SIG-M5 treated with dmso at 0.1 percent for 504 hours (cell line): ENCODE results near the gene PNMA1.
A peak's percentile ranks its signal among the peaks of the same experiment; 100 is the strongest.

Experiments
- DNase-seq: peaks from one replicate; lab custom pipeline; 2025; ENCODE audit not compliant: unreplicated experiment; lab: John Stamatoyannopoulos, UW

The PNMA1 gene

GRCh38 chr14:73713803-73714655, at the start of gene PNMA1:
PNMA1 (minus strand) TSS chr14:73714384; CDS start chr14:73713639, 745 bp downstream.
- peak; percentile 81 for DNase-seq

- peak; percentile 13 for DNase-seq
Measured at GRCh38 chr14:73763396-73763795, 49.2 kb upstream of the PNMA1 start.

GRCh38 chr14:73762375-73762822, 48.2 kb upstream of the PNMA1 start:
- no peak for DNase-seq

- DNase-seq: no peak
Measured at GRCh38 chr14:73761618-73762355, 47.6 kb upstream of the PNMA1 start.

GRCh38 chr14:73760598-73761586, 46.7 kb upstream of the PNMA1 start:
- DNase-seq: no peak

- DNase-seq: peak; percentile 98
Measured at GRCh38 chr14:73759714-73760597, 45.8 kb upstream of the PNMA1 start.

GRCh38 chr14:73759183-73759713, 45.1 kb upstream of the PNMA1 start:
- DNase-seq: peak; percentile 43

- peak; percentile 89 for DNase-seq
Measured at GRCh38 chr14:73758392-73759182, 44.4 kb upstream of the PNMA1 start.

GRCh38 chr14:73757876-73758391, 43.8 kb upstream of the PNMA1 start:
- no peak for DNase-seq

- DNase-seq: no peak
Measured at GRCh38 chr14:73757381-73757780, 43.2 kb upstream of the PNMA1 start.

- DNase-seq: no peak
Measured at GRCh38 chr14:73755434-73756014, 41.3 kb upstream of the PNMA1 start.

GRCh38 chr14:73754911-73755360, 40.8 kb upstream of the PNMA1 start:
- no peak for DNase-seq

GRCh38 chr14:73753887-73754795, 40.0 kb upstream of the PNMA1 start:
- DNase-seq: peak; percentile 87

GRCh38 chr14:73753124-73753886, 39.1 kb upstream of the PNMA1 start:
- no peak for DNase-seq

- no peak for DNase-seq
Measured at GRCh38 chr14:73752297-73752992, 38.3 kb upstream of the PNMA1 start.
